ENCODE data around the gene PRR15L. TPM values are rescaled to one million over a fixed set of nuclear protein-coding genes. Genes with fewer than 3 reads are reported as not detected.

PRR15L gene
- polyA plus RNA-seq, 1 donor (not counting 4 experiments of a cell fraction or from before 2014, with no cell fraction given), result 0.16 TPM

DNA sequence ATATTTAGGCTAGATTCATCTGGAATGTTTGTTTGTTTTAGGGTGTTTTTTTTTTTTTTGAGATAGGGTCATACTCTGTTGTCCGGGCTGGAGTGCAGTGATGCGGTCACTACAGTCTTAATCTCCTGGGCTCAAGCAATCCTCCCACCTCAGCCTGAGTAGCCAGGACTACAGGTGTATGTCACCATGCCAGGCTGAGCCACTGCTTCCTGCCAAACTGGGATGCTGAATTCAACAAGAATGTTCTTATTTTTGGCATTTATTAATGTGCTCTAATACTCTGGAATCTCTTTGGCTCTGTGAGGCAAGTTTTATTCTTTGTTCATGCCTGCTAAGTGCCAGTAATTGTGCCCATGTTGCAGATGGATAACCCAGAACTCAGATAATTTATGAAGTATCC lies 40.1 kb downstream of the PRR15L start:
- H3K27me3 ChIP-seq (ENCODE audit: control insufficient read depth, extremely low read depth, insufficient read depth, low read length), result no peaks in the 10 kb centered on the region
- DNase-seq (ENCODE audit: low read depth, low spot score) (no peak), FAIRE-seq (no peak)
- H3K4me3 ChIP-seq (ENCODE audit: control insufficient read depth in 2 of 3, extremely low read depth in 1 of 3, insufficient read depth in 2 of 3, low read depth in 1 of 3, low read length in 3 of 3), result no peak overlapping the region
- H3K9me3 ChIP-seq (ENCODE audit: control insufficient read depth, low read depth, low read length), result no peaks in the 10 kb centered on the region
- TF ChIP-seq, protein P1, sequence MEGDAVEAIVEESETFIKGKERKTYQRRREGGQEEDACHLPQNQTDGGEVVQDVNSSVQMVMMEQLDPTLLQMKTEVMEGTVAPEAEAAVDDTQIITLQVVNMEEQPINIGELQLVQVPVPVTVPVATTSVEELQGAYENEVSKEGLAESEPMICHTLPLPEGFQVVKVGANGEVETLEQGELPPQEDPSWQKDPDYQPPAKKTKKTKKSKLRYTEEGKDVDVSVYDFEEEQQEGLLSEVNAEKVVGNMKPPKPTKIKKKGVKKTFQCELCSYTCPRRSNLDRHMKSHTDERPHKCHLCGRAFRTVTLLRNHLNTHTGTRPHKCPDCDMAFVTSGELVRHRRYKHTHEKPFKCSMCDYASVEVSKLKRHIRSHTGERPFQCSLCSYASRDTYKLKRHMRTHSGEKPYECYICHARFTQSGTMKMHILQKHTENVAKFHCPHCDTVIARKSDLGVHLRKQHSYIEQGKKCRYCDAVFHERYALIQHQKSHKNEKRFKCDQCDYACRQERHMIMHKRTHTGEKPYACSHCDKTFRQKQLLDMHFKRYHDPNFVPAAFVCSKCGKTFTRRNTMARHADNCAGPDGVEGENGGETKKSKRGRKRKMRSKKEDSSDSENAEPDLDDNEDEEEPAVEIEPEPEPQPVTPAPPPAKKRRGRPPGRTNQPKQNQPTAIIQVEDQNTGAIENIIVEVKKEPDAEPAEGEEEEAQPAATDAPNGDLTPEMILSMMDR (optimal IDR thresholded peaks at IDR 0.05 in 1 of 3, IDR thresholded peaks at IDR 0.05 in 1 of 3, conservative IDR thresholded peaks at IDR 0.05 in 1 of 3; ENCODE audit: extremely low read depth in 1 of 3, insufficient read depth in 2 of 3, low read length in 3 of 3), result no peak
- TF ChIP-seq EZH2 (IDR thresholded peaks at IDR 0.05; ENCODE audit: low read length), result no peak
- dilution Hi-C loops (cut with MboI; ENCODE audit: extremely low pct_ligation_motif_present, low sequenced_read_pairs), result no loop called here
- H3K79me2 ChIP-seq (ENCODE audit: control insufficient read depth, insufficient read depth, low read length), result no peaks in the 10 kb centered on the region
- no peak overlapping the region for H3K27ac ChIP-seq (ENCODE audit: control insufficient read depth, insufficient read depth, low read length)
- peaks cover 6% of the 10 kb centered on the region for H3K4me1 ChIP-seq (ENCODE audit: control insufficient read depth, extremely low read depth, insufficient read depth, low read length)
- no peak overlapping the region for H3K4me2 ChIP-seq (ENCODE audit: control insufficient read depth, extremely low read depth, insufficient read depth, low read depth, low read length)
- H4K20me1 ChIP-seq (ENCODE audit: control insufficient read depth, extremely low read depth, insufficient read depth, low read length), result no peaks in the 10 kb centered on the region
- no peak overlapping the region for H2AFZ ChIP-seq (ENCODE audit: control insufficient read depth, low read length)
- peaks cover 2% of the 10 kb centered on the region for H3K9me1 ChIP-seq (ENCODE audit: control insufficient read depth, extremely low read depth, insufficient read depth, low read length)
- H3K9ac ChIP-seq (ENCODE audit: control insufficient read depth, extremely low read depth, insufficient read depth, low read length), result no peak overlapping the region
- peaks cover 0 to 4% of the 10 kb centered on the region in 2 experiments for H3K36me3 ChIP-seq (ENCODE audit: control insufficient read depth in 2 of 2, extremely low read depth in 1 of 2, insufficient read depth in 2 of 2, low read length in 2 of 2)

DNA sequence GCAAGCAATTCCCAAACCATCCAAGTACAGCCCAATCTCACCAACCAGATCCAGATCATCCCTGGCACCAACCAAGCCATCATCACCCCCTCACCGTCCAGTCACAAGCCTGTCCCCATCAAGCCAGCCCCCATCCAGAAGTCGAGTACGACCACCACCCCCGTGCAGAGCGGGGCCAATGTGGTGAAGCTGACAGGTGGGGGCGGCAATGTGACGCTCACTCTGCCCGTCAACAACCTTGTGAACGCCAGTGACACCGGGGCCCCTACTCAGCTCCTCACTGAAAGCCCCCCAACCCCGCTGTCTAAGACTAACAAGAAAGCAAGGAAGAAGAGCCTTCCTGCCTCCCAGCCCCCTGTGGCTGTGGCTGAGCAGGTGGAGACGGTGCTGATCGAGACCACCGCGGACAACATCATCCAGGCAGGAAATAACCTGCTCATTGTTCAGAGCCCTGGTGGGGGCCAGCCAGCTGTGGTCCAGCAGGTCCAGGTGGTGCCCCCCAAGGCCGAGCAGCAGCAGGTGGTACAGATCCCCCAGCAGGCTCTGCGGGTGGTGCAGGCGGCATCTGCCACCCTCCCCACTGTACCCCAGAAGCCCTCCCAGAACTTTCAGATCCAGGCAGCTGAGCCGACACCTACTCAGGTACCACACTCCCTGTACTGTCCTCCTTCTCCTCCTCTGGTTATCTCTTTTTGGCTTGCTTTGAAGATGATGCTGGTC lies 41.0 kb downstream of the PRR15L start:
- Histone ChIP-seq H3K9me1 (ENCODE audit: control insufficient read depth, extremely low read depth, insufficient read depth, low read length) (peaks cover 2% of the 10 kb centered on the region), H3K36me3 (ENCODE audit: control insufficient read depth in 2 of 2, extremely low read depth in 1 of 2, insufficient read depth in 2 of 2, low read length in 2 of 2) (peaks cover 0 to 4% of the 10 kb centered on the region in 2 experiments), H3K79me2 (ENCODE audit: control insufficient read depth, insufficient read depth, low read length) (no peaks in the 10 kb centered on the region), H3K9ac (ENCODE audit: control insufficient read depth, extremely low read depth, insufficient read depth, low read length) (no peak overlapping the region), H4K20me1 (ENCODE audit: control insufficient read depth, extremely low read depth, insufficient read depth, low read length) (no peaks in the 10 kb centered on the region), H3K4me1 (ENCODE audit: control insufficient read depth, extremely low read depth, insufficient read depth, low read length) (peaks cover 6% of the 10 kb centered on the region), H2AFZ (ENCODE audit: control insufficient read depth, low read length) (no peak overlapping the region), H3K27ac (ENCODE audit: control insufficient read depth, insufficient read depth, low read length) (no peak overlapping the region), H3K4me2 (ENCODE audit: control insufficient read depth, extremely low read depth, insufficient read depth, low read depth, low read length) (no peak overlapping the region), H3K27me3 (ENCODE audit: control insufficient read depth, extremely low read depth, insufficient read depth, low read length) (no peaks in the 10 kb centered on the region), H3K9me3 (ENCODE audit: control insufficient read depth, low read depth, low read length) (no peaks in the 10 kb centered on the region), H3K4me3 (ENCODE audit: control insufficient read depth in 2 of 3, extremely low read depth in 1 of 3, insufficient read depth in 2 of 3, low read depth in 1 of 3, low read length in 3 of 3) (no peak overlapping the region)
- FAIRE-seq, result no peak
- DNase-seq (ENCODE audit: low read depth, low spot score), result no peak
- dilution Hi-C loops (cut with MboI; ENCODE audit: extremely low pct_ligation_motif_present, low sequenced_read_pairs), result no loop called here
- TF ChIP-seq EZH2 (IDR thresholded peaks at IDR 0.05; ENCODE audit: low read length), result no peak
- TF ChIP-seq, protein P1 (optimal IDR thresholded peaks at IDR 0.05 in 1 of 3, IDR thresholded peaks at IDR 0.05 in 1 of 3, conservative IDR thresholded peaks at IDR 0.05 in 1 of 3; ENCODE audit: extremely low read depth in 1 of 3, insufficient read depth in 2 of 3, low read length in 3 of 3), result no peak
